Naive thymus-derived CD8-positive, alpha-beta T cell (primary cell): ENCODE data around the gene CNTLN. TPM values are rescaled to one million over a fixed set of nuclear protein-coding genes. Genes with fewer than 3 reads are reported as not detected.
A peak's percentile ranks its signal among the peaks of the same experiment; 100 is the strongest.
"Not testable (repeated sequence)": the region's sequence is repeated elsewhere in the genome, so short reads cannot be mapped to it uniquely, and the experiment has no call there.

Experiments used
- ATAC-seq, 2 donors: fragments of 150-1000 bp; cut with Tn5 transposase in 1 of 2; sonication (Bioruptor Pico), chemical (Tn5 transposase) in 1 of 2; 1 replicate in 1 of 2; 2 replicates in 1 of 2; pipeline ENCODE4 v1.10.0; 2021; ENCODE audit warnings: mild to moderate bottlenecking in 2 of 2, moderate library complexity in 2 of 2
- POLR2A ChIA-PET: fragments of 350-600 bp; sonication (Branson Sonifier 250); formaldehyde crosslinking; loops from one replicate; lab custom pipeline; 2021; ENCODE audit warnings: antibody characterized with exemption; lab: Charles Lee
- DNase-seq, 10 donors: peaks; one replicate each; pipeline versions ENCODE4 v3.0.0 to v3.0.0-alpha.2; 2020 to 2022
- H3K27ac Mint-ChIP-seq, 10 donors: one replicate each; pipeline ENCODE4 v1.8.0; 2020 to 2022; ENCODE audit warnings: mild to moderate bottlenecking in 10 of 10, mixed read lengths in 10 of 10, moderate library complexity in 4 of 10, inconsistent platforms in 1 of 10
- H3K27me3 Mint-ChIP-seq, 5 donors: one replicate each; pipeline ENCODE4 v1.8.0; 2021 to 2022; ENCODE audit warnings: mixed read lengths in 5 of 5
- H3K36me3 Mint-ChIP-seq, 3 donors: one replicate each; pipeline ENCODE4 v1.8.0; 2020 to 2022; ENCODE audit warnings: mixed read lengths in 3 of 3, mild to moderate bottlenecking in 2 of 3, inconsistent platforms in 1 of 3
- H3K4me1 Mint-ChIP-seq, 4 donors: one replicate each; pipeline ENCODE4 v1.8.0; 2021 to 2022; ENCODE audit warnings: mixed read lengths in 4 of 4
- H3K4me3 Mint-ChIP-seq, 10 donors: one replicate each; pipeline ENCODE4 v1.8.0; 2020 to 2022; ENCODE audit warnings: mild to moderate bottlenecking in 10 of 10, mixed read lengths in 10 of 10, moderate library complexity in 6 of 10, inconsistent platforms in 1 of 10
- H3K9me3 Mint-ChIP-seq, 9 donors: one replicate each; pipeline ENCODE4 v1.8.0; 2020 to 2022; ENCODE audit warnings: mixed read lengths in 9 of 9, mild to moderate bottlenecking in 3 of 9, inconsistent platforms in 1 of 9, moderate library complexity in 1 of 9
- polyA plus RNA-seq, 3 donors: library from polyadenylated mRNA; unstranded; fragments of 300-500 nt; fragmentation: Illumina TruSeq; gene quantifications; one replicate each; pipeline ENCODE4 v1.2.3, GENCODE V29; 2021
- total RNA-seq, 8 experiments: library from RNA in 2 of 8; stranded (reverse) in 2 of 8; gene quantifications; one replicate each; pipeline ENCODE4 v1.2.3 and lab custom pipeline; 2021 to 2026

CNTLN gene
- total and polyA plus RNA-seq, 5 experiments from 2014 or later = not detected

DNA sequence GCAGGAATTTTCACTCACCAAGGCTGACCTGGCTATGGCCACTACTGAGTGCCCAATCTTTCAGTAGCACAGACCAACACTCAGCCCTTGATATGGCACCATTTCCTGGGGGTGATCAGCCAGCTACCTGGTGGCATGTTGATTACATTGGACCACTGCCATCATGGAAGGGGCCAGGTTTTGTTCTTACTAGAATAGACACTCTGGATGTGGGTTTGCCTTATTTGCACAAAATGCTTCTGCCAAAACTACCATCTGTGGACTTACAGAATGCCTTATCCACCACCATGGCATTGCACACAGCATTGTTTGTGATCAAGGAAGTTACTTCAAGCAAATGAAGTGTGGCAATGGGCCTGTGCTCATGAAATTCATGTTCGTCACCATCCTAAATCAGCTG is 374.3 kb downstream of the CNTLN start:
- peaks cover 0 to 17% (median 0%) of the 10 kb centered on the region in 9 donors for H3K9me3 Mint-ChIP-seq
- H3K36me3 Mint-ChIP-seq = no peaks in the 10 kb centered on the region
- ATAC-seq (no peak), DNase-seq (no peak)
- no peak overlapping the region for H3K27ac Mint-ChIP-seq
- peaks cover 0 to 7% (median 0%) of the 10 kb centered on the region in 5 donors for H3K27me3 Mint-ChIP-seq
- H3K4me3 Mint-ChIP-seq = no peak overlapping the region
- H3K4me1 Mint-ChIP-seq = no peaks in the 10 kb centered on the region
- POLR2A ChIA-PET = no interaction called here

DNA sequence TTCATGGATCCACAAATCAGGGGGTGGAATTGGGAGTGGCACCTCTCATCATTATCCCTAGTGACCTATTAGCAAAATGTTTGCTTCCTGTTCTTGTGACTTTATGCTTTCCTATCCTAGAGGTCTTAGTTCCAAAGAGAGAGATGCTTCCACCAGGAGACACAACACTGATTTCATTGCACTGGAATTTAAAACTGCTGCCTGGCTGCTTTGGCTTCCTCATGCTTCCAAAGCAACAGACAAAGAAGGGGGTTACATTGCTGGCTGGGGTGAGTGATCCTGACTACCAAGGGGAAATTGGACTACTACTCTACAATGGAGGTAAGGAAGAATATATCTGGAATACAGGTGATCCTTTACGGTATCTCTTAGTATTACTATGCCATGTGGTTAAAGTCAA is 374.9 kb downstream of the CNTLN start:
- Mint-ChIP-seq H3K4me1 (no peaks in the 10 kb centered on the region), H3K9me3 (peaks cover 0 to 17% (median 0%) of the 10 kb centered on the region in 9 donors), H3K27ac (no peak overlapping the region), H3K27me3 (peaks cover 0 to 3% (median 0%) of the 10 kb centered on the region in 5 donors), H3K4me3 (no peak overlapping the region), H3K36me3 (no peaks in the 10 kb centered on the region)
- ATAC-seq (no peak), DNase-seq (no peak)
- POLR2A ChIA-PET = no interaction called here

DNA sequence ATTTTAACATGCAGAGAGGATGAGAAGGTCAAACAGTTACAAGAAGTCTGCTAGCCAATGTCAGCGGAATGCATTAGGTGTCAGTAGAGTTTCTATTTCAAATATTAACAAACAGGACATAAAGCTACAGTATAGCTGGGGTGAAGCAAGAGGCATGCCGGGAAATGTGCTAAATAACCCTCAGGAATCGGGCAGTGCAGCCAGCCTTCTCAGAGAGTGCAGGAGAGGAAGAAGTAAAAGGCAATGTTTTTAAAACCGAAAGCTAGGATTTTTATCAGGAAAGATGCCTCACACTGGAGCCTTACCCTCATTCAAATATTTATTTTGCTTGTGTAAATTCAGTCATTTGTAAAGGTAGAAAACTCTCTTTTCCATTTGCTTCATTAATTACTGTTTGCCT is 384.9 kb downstream of the CNTLN start:
- DNase-seq (no peak), ATAC-seq (no peak)
- POLR2A ChIA-PET = no interaction called here
- H3K4me3 Mint-ChIP-seq = no peak overlapping the region
- H3K27me3 Mint-ChIP-seq = peaks cover 0 to 3% (median 0%) of the 10 kb centered on the region in 5 donors
- H3K9me3 Mint-ChIP-seq = peaks cover 0 to 11% (median 0%) of the 10 kb centered on the region in 9 donors
- no peaks in the 10 kb centered on the region for H3K36me3 Mint-ChIP-seq
- H3K4me1 Mint-ChIP-seq = no peaks in the 10 kb centered on the region
- H3K27ac Mint-ChIP-seq = peak overlapping the region in 1 of 10 donors; percentile 51

DNA sequence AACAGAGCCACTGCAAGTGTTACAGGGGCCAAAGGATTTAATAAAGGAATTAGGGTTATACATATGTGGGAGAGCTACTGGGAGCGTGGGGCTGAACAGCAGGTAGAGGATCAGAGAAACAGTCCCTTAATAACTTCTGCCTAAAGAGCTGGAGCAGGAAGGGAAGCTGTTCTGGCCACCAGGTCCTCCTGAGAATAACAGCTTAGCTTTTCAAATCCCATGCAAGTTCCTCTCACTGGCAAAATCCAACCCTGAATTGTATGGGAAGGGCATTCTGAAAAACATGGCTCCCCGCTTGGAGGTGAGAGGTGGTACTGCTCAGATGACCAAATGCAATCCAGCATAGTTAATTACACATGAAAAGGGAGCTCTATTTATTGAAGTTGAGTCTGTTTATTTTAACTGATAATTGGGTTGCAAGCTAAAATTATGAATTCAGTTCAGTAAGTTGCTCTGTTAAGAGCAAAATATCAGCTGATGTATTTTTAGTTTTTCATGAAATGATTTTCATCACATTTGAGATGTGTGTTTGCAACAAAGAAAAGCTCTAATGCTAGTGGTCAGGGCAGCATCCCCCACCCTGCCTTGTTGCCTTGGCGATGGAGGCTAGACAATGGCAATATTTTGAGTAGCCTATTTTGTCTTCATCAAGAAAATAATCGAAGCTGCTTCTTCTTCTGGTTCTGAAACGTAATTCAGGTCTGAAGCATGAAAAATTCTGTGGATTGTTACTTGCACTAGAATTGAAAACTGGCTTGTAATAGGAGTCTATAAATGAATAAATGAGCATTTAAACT is 385.6 kb downstream of the CNTLN start:
- ATAC-seq (no peak), DNase-seq (no peak)
- POLR2A ChIA-PET = no interaction called here
- no peaks in the 10 kb centered on the region for H3K36me3 Mint-ChIP-seq
- H3K4me3 Mint-ChIP-seq = no peak overlapping the region
- H3K27me3 Mint-ChIP-seq = peaks cover 0 to 3% (median 0%) of the 10 kb centered on the region in 5 donors
- H3K27ac Mint-ChIP-seq = no peak overlapping the region
- no peaks in the 10 kb centered on the region for H3K4me1 Mint-ChIP-seq
- peaks cover 0 to 10% (median 0%) of the 10 kb centered on the region in 9 donors for H3K9me3 Mint-ChIP-seq

DNA sequence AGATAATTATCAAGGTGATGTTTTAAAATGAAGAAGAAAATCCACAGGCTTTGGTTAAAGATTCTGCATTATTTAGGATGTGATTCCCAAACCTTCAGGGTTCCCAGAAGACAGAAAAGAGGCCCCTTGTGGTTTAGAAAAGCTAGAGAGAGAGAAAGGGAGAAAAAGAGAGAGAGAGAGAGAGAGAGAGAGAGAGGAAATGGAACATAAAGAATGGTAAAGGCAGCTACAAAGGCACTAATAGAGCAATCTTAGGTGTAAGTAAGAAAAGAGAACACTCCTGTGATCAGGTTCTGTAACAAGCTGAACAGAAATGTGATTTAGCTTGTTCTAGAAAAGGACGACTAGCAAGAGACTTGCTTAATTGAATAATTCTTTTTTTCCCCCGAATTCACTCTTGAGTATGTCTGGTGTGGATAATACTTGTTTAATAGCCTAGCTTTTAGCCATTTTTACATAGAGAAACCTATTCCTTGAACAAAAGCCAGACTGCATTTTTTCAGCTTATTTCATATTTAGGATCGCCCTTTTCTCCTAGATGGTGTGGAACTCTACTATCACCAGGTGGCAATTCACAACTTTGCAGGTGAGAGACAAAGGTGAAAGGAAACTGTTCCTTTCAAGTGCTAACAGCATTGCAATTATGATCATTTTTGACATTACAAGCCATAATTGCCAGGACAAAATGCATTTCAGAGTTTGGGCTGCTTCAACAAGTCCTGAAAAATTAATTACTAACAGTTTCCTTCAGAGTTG is 386.4 kb downstream of the CNTLN start:
- no peaks in the 10 kb centered on the region for H3K4me1 Mint-ChIP-seq
- no peak overlapping the region for H3K4me3 Mint-ChIP-seq
- H3K36me3 Mint-ChIP-seq = no peaks in the 10 kb centered on the region
- DNase-seq (no peak), ATAC-seq (no peak)
- POLR2A ChIA-PET = no interaction called here
- peaks cover 0 to 3% (median 0%) of the 10 kb centered on the region in 5 donors for H3K27me3 Mint-ChIP-seq
- no peak overlapping the region for H3K27ac Mint-ChIP-seq
- peaks cover 0 to 2% (median 0%) of the 10 kb centered on the region in 9 donors for H3K9me3 Mint-ChIP-seq

DNA sequence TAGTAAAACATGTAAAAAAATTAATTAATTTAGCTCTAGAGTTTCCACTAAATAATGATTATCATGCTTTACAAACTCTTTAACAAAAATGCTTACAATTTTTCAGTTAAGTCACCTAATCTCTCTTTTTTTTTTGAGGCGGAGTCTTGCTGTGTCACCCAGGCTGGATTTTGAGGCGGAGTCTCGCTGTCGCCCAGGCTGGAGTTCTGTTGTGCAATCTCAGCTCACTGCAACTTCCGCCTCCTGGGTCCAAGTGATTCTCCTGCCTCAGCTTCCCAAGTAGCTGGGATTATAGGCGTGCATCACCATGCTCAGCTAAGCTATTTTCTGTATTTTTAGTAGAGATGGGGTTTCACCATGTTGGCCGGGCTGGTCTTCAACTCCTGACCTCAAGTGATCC is 391.9 kb downstream of the CNTLN start:
- H3K9me3 Mint-ChIP-seq, H3K27me3 Mint-ChIP-seq, H3K36me3 Mint-ChIP-seq: not testable (repeated sequence)

DNA sequence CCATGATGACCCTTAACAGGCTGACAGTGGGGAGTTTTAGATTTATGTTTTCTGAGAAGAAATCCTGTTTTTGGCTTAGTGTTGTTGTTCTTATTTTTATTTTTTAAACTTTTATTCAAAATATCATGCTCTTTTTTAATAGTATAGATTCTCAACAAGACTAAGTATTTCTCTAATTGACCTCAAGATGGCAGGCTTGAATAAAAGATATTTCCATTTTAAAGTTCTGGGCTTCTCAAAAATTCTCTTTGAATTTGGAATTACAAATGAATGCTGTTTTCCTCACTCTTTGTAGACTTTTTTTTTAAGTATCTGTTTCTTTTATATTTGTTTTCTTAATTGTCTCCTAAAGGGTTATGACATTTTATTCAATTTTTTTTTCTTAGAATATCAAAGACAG is 394.0 kb downstream of the CNTLN start:
- no peaks in the 10 kb centered on the region for H3K9me3 Mint-ChIP-seq
- peaks cover 0 to 4% (median 3%) of the 10 kb centered on the region in 5 donors for H3K27me3 Mint-ChIP-seq
- H3K36me3 Mint-ChIP-seq = no peaks in the 10 kb centered on the region

More for the DNA sequence above, 391.9 kb downstream of the CNTLN start:
- not testable (repeated sequence) for H3K27ac Mint-ChIP-seq, H3K4me3 Mint-ChIP-seq, DNase-seq, ATAC-seq, H3K4me1 Mint-ChIP-seq
- POLR2A ChIA-PET = interaction anchor here (0.7 kb wide), 1 partner anchor 110 kb away, joined by 3 read pairs; no protein-coding TSS in a partner anchor

DNA sequence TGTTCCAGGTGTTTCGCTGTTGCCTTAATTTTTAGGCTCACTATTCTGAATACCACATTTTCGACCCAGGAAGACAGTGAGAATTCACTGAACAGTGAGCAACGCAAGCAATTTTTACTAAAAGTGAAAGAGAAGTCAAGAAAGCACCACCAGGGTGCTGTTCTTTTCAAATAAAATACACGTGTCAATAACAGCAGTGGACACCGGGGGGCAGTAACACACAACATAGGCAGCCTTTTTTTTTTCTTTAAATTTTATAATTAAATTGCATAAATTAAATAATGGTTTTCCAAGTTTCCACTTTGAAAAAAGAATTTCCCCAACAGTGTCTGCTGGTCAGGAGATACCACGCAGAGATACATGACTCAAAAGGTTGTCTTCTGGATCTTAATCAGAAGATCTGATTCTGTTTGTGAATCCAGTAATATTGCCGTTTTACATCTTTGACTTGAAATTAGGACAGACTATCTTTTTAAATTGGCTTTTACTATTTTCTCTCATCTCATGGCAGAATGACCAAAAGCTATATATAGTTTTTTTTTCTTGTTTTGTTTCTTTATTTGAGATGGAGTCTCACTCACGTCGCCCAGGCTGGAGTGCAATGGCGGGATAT is 396.9 kb downstream of the CNTLN start:
- peaks cover 0 to 2% (median 0%) of the 10 kb centered on the region in 4 donors for H3K4me1 Mint-ChIP-seq
- POLR2A ChIA-PET = no interaction called here
- H3K9me3 Mint-ChIP-seq = no peaks in the 10 kb centered on the region
- no peak overlapping the region for H3K27ac Mint-ChIP-seq
- ATAC-seq (no peak), DNase-seq (no peak)
- H3K4me3 Mint-ChIP-seq = no peak overlapping the region
- peaks cover 2 to 14% (median 5%) of the 10 kb centered on the region in 5 donors for H3K27me3 Mint-ChIP-seq
- no peaks in the 10 kb centered on the region for H3K36me3 Mint-ChIP-seq

More for the DNA sequence above, 394.0 kb downstream of the CNTLN start:
- H3K27ac Mint-ChIP-seq = no peak overlapping the region
- POLR2A ChIA-PET = no interaction called here
- H3K4me1 Mint-ChIP-seq = no peaks in the 10 kb centered on the region
- H3K4me3 Mint-ChIP-seq = no peak overlapping the region
- DNase-seq (no peak), ATAC-seq (no peak)

DNA sequence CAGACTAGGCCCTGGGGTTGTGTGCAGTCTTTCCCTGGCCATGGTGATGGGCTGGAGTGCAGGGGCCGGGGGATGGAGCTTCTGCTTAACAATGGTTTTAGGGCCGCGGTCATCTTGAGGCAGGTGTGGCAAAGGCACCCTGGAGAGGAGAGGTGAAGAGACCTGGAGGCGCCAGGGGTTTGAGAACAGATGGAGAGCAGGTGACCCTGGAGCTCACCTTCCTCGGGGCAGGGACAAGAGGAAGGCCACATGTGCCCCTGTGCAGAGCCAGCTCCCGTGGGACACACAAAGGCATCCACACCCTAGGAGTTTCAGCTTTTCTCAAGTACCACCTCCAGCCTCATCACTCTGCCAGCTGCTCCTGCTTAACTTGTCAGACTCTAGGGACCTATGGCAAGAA is 397.6 kb downstream of the CNTLN start:
- Mint-ChIP-seq H3K4me1 (peaks cover 0 to 2% (median 0%) of the 10 kb centered on the region in 4 donors), H3K36me3 (no peaks in the 10 kb centered on the region), H3K4me3 (no peak overlapping the region), H3K27me3 (peaks cover 2 to 13% (median 6%) of the 10 kb centered on the region in 5 donors), H3K27ac (peak overlapping the region in 1 of 10 donors; percentile 36), H3K9me3 (no peaks in the 10 kb centered on the region)
- ATAC-seq = no peak
- POLR2A ChIA-PET = no interaction called here
- DNase-seq = no peak

DNA sequence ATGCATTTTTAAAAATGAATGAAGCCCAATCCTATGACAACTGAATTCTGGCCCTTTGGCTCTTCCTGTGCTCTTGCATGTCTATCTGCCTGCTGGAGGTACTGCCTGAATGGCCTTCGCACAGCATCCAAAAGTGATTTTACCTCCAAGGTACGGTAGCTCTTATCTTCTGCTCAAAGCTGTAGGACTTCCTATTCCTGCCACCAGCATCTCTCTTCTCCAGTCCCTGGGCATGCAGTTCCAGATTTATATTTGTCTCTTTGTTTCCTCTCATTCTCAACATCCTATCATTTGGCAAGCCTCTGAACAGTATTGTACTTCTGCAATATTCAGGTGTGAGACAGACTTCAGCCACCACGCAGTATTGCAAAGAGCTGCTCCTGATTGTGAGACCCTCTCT is 400.3 kb downstream of the CNTLN start:
- H3K9me3 Mint-ChIP-seq = peaks cover 0 to 4% (median 0%) of the 10 kb centered on the region in 9 donors

DNA sequence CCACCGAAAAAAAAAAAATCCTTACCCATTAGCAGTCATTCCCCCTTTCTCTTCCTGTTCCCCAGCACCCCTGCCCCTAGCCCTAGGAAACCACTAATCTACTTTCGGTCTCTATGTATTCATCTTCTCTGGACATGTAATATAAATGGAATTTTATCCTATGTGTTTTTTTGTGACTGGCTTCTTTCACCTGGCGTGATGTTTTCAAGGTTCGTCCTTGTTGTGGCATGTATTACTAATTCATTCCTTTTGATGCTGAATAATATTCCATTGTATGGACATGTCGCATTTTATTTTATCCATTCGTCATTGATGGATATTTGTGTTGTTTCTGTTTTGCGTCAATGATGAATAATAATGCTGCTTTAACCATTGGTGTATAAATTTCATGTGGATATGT is 401.2 kb downstream of the CNTLN start:
- no peaks in the 10 kb centered on the region for H3K36me3 Mint-ChIP-seq
- no peak overlapping the region for H3K4me3 Mint-ChIP-seq
- POLR2A ChIA-PET = no interaction called here
- no peak for ATAC-seq
- no peak for DNase-seq
- peaks cover 0 to 21% (median 4%) of the 10 kb centered on the region in 5 donors for H3K27me3 Mint-ChIP-seq
- peaks cover 0 to 2% (median 0%) of the 10 kb centered on the region in 4 donors for H3K4me1 Mint-ChIP-seq
- no peak overlapping the region for H3K27ac Mint-ChIP-seq
- H3K9me3 Mint-ChIP-seq = peaks cover 0 to 7% (median 0%) of the 10 kb centered on the region in 9 donors

More for the DNA sequence above, 400.3 kb downstream of the CNTLN start:
- POLR2A ChIA-PET = no interaction called here
- DNase-seq (no peak), ATAC-seq (no peak)
- H3K27me3 Mint-ChIP-seq = peaks cover 0 to 15% (median 4%) of the 10 kb centered on the region in 5 donors
- no peak overlapping the region for H3K4me3 Mint-ChIP-seq
- peaks cover 0 to 2% (median 0%) of the 10 kb centered on the region in 4 donors for H3K4me1 Mint-ChIP-seq
- H3K27ac Mint-ChIP-seq = no peak overlapping the region
- H3K36me3 Mint-ChIP-seq = no peaks in the 10 kb centered on the region

DNA sequence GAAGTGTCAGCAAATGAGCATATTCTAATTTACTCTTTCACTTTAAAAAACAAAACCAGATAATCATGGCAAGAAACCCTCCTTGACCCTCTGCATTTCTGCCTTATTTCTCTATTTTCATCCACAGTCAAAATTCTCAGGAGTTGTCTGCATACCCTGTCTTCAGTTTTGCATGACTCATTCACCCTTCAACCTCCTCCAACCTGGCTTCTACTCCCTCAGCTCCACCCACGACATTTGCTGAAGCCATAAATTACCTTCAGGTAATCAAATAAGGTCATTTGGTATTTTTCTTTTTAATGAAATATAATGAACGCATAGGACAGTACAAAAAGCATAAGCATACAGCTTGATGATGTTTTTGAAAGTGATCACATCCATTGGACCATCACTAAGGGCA is 416.2 kb downstream of the CNTLN start:
- no peaks in the 10 kb centered on the region for H3K36me3 Mint-ChIP-seq
- DNase-seq (no peak), ATAC-seq (no peak)
- no peak overlapping the region for H3K4me3 Mint-ChIP-seq
- H3K27me3 Mint-ChIP-seq = peaks cover 0 to 4% (median 0%) of the 10 kb centered on the region in 5 donors
- POLR2A ChIA-PET = no interaction called here
- no peaks in the 10 kb centered on the region for H3K4me1 Mint-ChIP-seq
- H3K9me3 Mint-ChIP-seq = peaks cover 1 to 28% (median 18%) of the 10 kb centered on the region in 9 donors
- no peak overlapping the region for H3K27ac Mint-ChIP-seq
